CD8-positive, alpha-beta memory T cell (primary cell): ENCODE data around the gene CABP1. TPM values are rescaled to one million over a fixed set of nuclear protein-coding genes. Genes with fewer than 3 reads are reported as not detected.

Experiments
- CTCF ChIA-PET: fragments of 350-600 bp; sonication (Branson Sonifier 250); formaldehyde crosslinking; loops from one replicate; lab custom pipeline; 2021; ENCODE audit warnings: antibody characterized with exemption; lab: Charles Lee
- POLR2A ChIA-PET: fragments of 350-600 bp; sonication (Branson Sonifier 250); formaldehyde crosslinking; loops from one replicate; lab custom pipeline; 2021; ENCODE audit warnings: antibody characterized with exemption; lab: Charles Lee
- DNase-seq, 5 donors: peaks; one replicate each; pipeline versions ENCODE4 v3.0.0 to v3.0.0-alpha.2; 2020 to 2022; ENCODE audit warnings: mixed read lengths in 1 of 5
- H3K27ac ChIP-seq: one replicate; pipeline ENCODE4 v1.7.0; 2013; ENCODE audit warnings: low read depth, mild to moderate bottlenecking, low read length, moderate library complexity
- H3K27me3 ChIP-seq: 2 replicates; pipeline ENCODE4 v1.7.0; 2013; ENCODE audit warnings: low read length, mild to moderate bottlenecking; ENCODE audit not compliant: insufficient read depth, poor library complexity, severe bottlenecking
- H3K36me3 ChIP-seq: 2 replicates; pipeline ENCODE4 v1.7.0; 2013; ENCODE audit warnings: mild to moderate bottlenecking, low read length, moderate library complexity; ENCODE audit not compliant: insufficient read depth
- H3K4me1 ChIP-seq: 2 replicates; pipeline ENCODE4 v1.7.0; 2013; ENCODE audit warnings: mild to moderate bottlenecking, low read length, moderate library complexity; ENCODE audit not compliant: insufficient read depth
- H3K4me3 ChIP-seq: 2 replicates; pipeline ENCODE4 v1.7.0; 2013; ENCODE audit warnings: mild to moderate bottlenecking, low read length
- H3K9me3 ChIP-seq: 2 replicates; pipeline ENCODE4 v1.7.0; 2013; ENCODE audit warnings: mild to moderate bottlenecking, low read length
- H3K27ac Mint-ChIP-seq, 8 donors: one replicate each; pipeline ENCODE4 v1.8.0; 2020 to 2021; ENCODE audit warnings: mixed read lengths in 8 of 8, mild to moderate bottlenecking in 6 of 8, inconsistent platforms in 3 of 8, moderate library complexity in 3 of 8
- H3K27me3 Mint-ChIP-seq, 2 donors: one replicate each; pipeline ENCODE4 v1.8.0; 2020 to 2021; ENCODE audit warnings: mixed read lengths in 2 of 2, mild to moderate bottlenecking in 1 of 2, moderate library complexity in 1 of 2
- H3K36me3 Mint-ChIP-seq, 3 donors: one replicate each; pipeline ENCODE4 v1.8.0; 2020 to 2021; ENCODE audit warnings: mixed read lengths in 3 of 3, inconsistent platforms in 1 of 3, mild to moderate bottlenecking in 1 of 3
- H3K4me1 Mint-ChIP-seq, 3 donors: one replicate each; pipeline ENCODE4 v1.8.0; 2020 to 2021; ENCODE audit warnings: mixed read lengths in 3 of 3, inconsistent platforms in 1 of 3, mild to moderate bottlenecking in 1 of 3
- H3K4me3 Mint-ChIP-seq, 7 donors: one replicate each; pipeline ENCODE4 v1.8.0; 2020 to 2021; ENCODE audit warnings: mixed read lengths in 7 of 7, mild to moderate bottlenecking in 6 of 7, moderate library complexity in 4 of 7, inconsistent platforms in 2 of 7
- H3K9me3 Mint-ChIP-seq, 5 donors: one replicate each; pipeline ENCODE4 v1.8.0; 2020 to 2022; ENCODE audit warnings: mixed read lengths in 5 of 5, mild to moderate bottlenecking in 3 of 5, moderate library complexity in 2 of 5, inconsistent platforms in 1 of 5
- polyA plus RNA-seq: library from polyadenylated mRNA; unstranded; fragments of 300-500 nt; fragmentation: Illumina TruSeq; gene quantifications from one replicate; pipeline ENCODE4 v1.2.3, GENCODE V29; 2021
- total RNA-seq, 2 experiments: library from RNA; stranded (reverse); gene quantifications; one replicate each; pipeline ENCODE4 v1.2.3, GENCODE V29; 2021

CABP1 gene
- total and polyA plus RNA-seq, 3 experiments from 2014 or later = 0.13 to 0.18 TPM; not detected in 1

- Histone ChIP-seq H3K27ac (no peak overlapping the region), H3K4me3 (no peak overlapping the region), H3K27me3 (peaks cover 16% of the 10 kb centered on the region), H3K9me3 (no peaks in the 10 kb centered on the region), H3K36me3 (no peaks in the 10 kb centered on the region), H3K4me1 (peaks cover 8% of the 10 kb centered on the region)
- ChIA-PET CTCF (interaction anchor here (1.3 to 1.4 kb wide), 2 partner anchors 26 to 57 kb away, joined by 3 read pairs; partner anchors contain the start of gene UNC119B), POLR2A (no interaction called here)
- no peaks in the 10 kb centered on the region for H3K9me3 Mint-ChIP-seq
- peaks cover 29 to 51% of the 10 kb centered on the region in 2 donors for H3K27me3 Mint-ChIP-seq
- H3K27ac Mint-ChIP-seq = no peak overlapping the region
- no peaks in the 10 kb centered on the region for H3K36me3 Mint-ChIP-seq
- peaks cover 6 to 7% (median 7%) of the 10 kb centered on the region in 3 donors for H3K4me1 Mint-ChIP-seq
- DNase-seq = no peak
- no peak overlapping the region for H3K4me3 Mint-ChIP-seq
Measured at GRCh38 chr12:120652656-120653435, 12.4 kb downstream of the CABP1 start.

- Histone ChIP-seq H3K9me3 (no peaks in the 10 kb centered on the region), H3K36me3 (no peaks in the 10 kb centered on the region), H3K4me3 (no peak overlapping the region), H3K27me3 (peaks cover 16% of the 10 kb centered on the region), H3K4me1 (peaks cover 8% of the 10 kb centered on the region), H3K27ac (no peak overlapping the region)
- POLR2A ChIA-PET = no interaction called here
- peaks cover 6 to 7% (median 7%) of the 10 kb centered on the region in 3 donors for H3K4me1 Mint-ChIP-seq
- no peaks in the 10 kb centered on the region for H3K9me3 Mint-ChIP-seq
- H3K4me3 Mint-ChIP-seq = no peak overlapping the region
- CTCF ChIA-PET = no interaction called here
- peak overlapping the region in 1 of 8 donors; percentile 24 for H3K27ac Mint-ChIP-seq
- H3K36me3 Mint-ChIP-seq = no peaks in the 10 kb centered on the region
- H3K27me3 Mint-ChIP-seq = peaks cover 30 to 45% of the 10 kb centered on the region in 2 donors
- DNase-seq = no peak
Measured at GRCh38 chr12:120653611-120654010, 13.2 kb downstream of the CABP1 start.

GRCh38 chr12:120654656-120655055 lies 14.2 kb downstream of the CABP1 start:
- H3K9me3 Mint-ChIP-seq = no peaks in the 10 kb centered on the region
- peaks cover 7% of the 10 kb centered on the region for H3K27me3 ChIP-seq
- H3K9me3 ChIP-seq = no peaks in the 10 kb centered on the region
- no peak overlapping the region for H3K4me3 ChIP-seq
- no peak for DNase-seq
- no peaks in the 10 kb centered on the region for H3K36me3 Mint-ChIP-seq
- H3K27me3 Mint-ChIP-seq = peaks cover 21 to 43% of the 10 kb centered on the region in 2 donors
- CTCF ChIA-PET = no interaction called here
- H3K27ac ChIP-seq = no peak overlapping the region
- H3K4me1 ChIP-seq = no peaks in the 10 kb centered on the region
- no peaks in the 10 kb centered on the region for H3K4me1 Mint-ChIP-seq
- POLR2A ChIA-PET = no interaction called here
- no peak overlapping the region for H3K4me3 Mint-ChIP-seq
- no peaks in the 10 kb centered on the region for H3K36me3 ChIP-seq
- no peak overlapping the region for H3K27ac Mint-ChIP-seq

DNA sequence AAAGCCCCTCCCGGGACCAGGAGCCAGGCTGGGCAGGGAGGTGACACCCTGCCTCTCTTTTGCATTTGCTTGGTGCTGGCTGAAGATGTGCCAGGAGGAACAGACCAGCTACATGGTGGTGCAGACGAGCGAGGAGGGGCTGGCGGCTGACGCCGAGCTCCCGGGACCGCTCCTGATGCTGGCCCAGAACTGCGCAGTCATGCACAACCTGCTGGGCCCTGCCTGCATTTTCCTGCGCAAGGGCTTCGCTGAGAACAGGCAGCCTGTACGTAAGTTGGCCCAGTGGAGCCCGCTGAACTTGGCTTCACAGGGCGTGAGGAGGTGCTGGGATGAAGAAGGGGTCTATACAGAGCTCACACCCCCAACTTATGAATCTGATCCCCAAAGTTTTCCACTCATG lies 15.6 kb downstream of the CABP1 start:
- Histone ChIP-seq H3K4me1 (no peaks in the 10 kb centered on the region), H3K4me3 (no peak overlapping the region), H3K9me3 (no peaks in the 10 kb centered on the region), H3K27me3 (peaks cover 4% of the 10 kb centered on the region), H3K27ac (no peak overlapping the region), H3K36me3 (no peaks in the 10 kb centered on the region)
- DNase-seq = no peak
- ChIA-PET CTCF (interaction anchor here (0.5 to 5.4 kb wide), 3 partner anchors 8 to 498 kb away, joined by 3 to 43 read pairs (median 5); no protein-coding TSS in a partner anchor), POLR2A (no interaction called here)
- Mint-ChIP-seq H3K27ac (no peak overlapping the region), H3K27me3 (peaks cover 16 to 32% of the 10 kb centered on the region in 2 donors), H3K36me3 (no peaks in the 10 kb centered on the region), H3K9me3 (no peaks in the 10 kb centered on the region), H3K4me1 (no peaks in the 10 kb centered on the region), H3K4me3 (no peak overlapping the region)

GRCh38 chr12:120658286-120659150 lies 18.1 kb downstream of the CABP1 start:
- H3K36me3 ChIP-seq = no peaks in the 10 kb centered on the region
- Mint-ChIP-seq H3K27ac (no peak overlapping the region), H3K36me3 (no peaks in the 10 kb centered on the region), H3K27me3 (peaks cover 5 to 18% of the 10 kb centered on the region in 2 donors), H3K4me1 (no peaks in the 10 kb centered on the region), H3K9me3 (no peaks in the 10 kb centered on the region), H3K4me3 (no peak overlapping the region)
- no peaks in the 10 kb centered on the region for H3K27me3 ChIP-seq
- ChIA-PET CTCF (interaction anchor here (5.4 kb wide), 1 partner anchor 11 kb away, joined by 43 read pairs; no protein-coding TSS in a partner anchor), POLR2A (no interaction called here)
- no peaks in the 10 kb centered on the region for H3K4me1 ChIP-seq
- H3K27ac ChIP-seq = no peak overlapping the region
- no peak overlapping the region for H3K4me3 ChIP-seq
- no peaks in the 10 kb centered on the region for H3K9me3 ChIP-seq
- DNase-seq = no peak

- H3K4me1 ChIP-seq = no peaks in the 10 kb centered on the region
- H3K27ac ChIP-seq = no peak overlapping the region
- no peaks in the 10 kb centered on the region for H3K4me1 Mint-ChIP-seq
- peaks cover 6 to 20% of the 10 kb centered on the region in 2 donors for H3K27me3 Mint-ChIP-seq
- H3K9me3 Mint-ChIP-seq = no peaks in the 10 kb centered on the region
- H3K9me3 ChIP-seq = no peaks in the 10 kb centered on the region
- POLR2A ChIA-PET = no interaction called here
- no peak overlapping the region for H3K4me3 ChIP-seq
- H3K36me3 Mint-ChIP-seq = no peaks in the 10 kb centered on the region
- H3K36me3 ChIP-seq = no peaks in the 10 kb centered on the region
- peak overlapping the region in 1 of 8 donors; percentile 7 for H3K27ac Mint-ChIP-seq
- H3K4me3 Mint-ChIP-seq = no peak overlapping the region
- H3K27me3 ChIP-seq = no peaks in the 10 kb centered on the region
- DNase-seq = no peak
- CTCF ChIA-PET = interaction anchor here (5.4 kb wide), 1 partner anchor 11 kb away, joined by 43 read pairs; no protein-coding TSS in a partner anchor
Measured at GRCh38 chr12:120659151-120659525, 18.7 kb downstream of the CABP1 start.

- Histone ChIP-seq H3K27me3 (no peaks in the 10 kb centered on the region), H3K36me3 (no peaks in the 10 kb centered on the region), H3K27ac (no peak overlapping the region), H3K4me3 (no peak overlapping the region), H3K4me1 (no peaks in the 10 kb centered on the region), H3K9me3 (no peaks in the 10 kb centered on the region)
- POLR2A ChIA-PET = no interaction called here
- Mint-ChIP-seq H3K27ac (no peak overlapping the region), H3K27me3 (peaks cover 7 to 17% of the 10 kb centered on the region in 2 donors), H3K4me3 (no peak overlapping the region), H3K36me3 (no peaks in the 10 kb centered on the region), H3K9me3 (no peaks in the 10 kb centered on the region), H3K4me1 (peaks cover 0 to 2% (median 0%) of the 10 kb centered on the region in 3 donors)
- DNase-seq = no peak
- CTCF ChIA-PET = interaction anchor here (1.1 to 5.4 kb wide), 3 partner anchors 12 to 17 kb away, joined by 3 to 43 read pairs (median 5); no protein-coding TSS in a partner anchor
Measured at GRCh38 chr12:120661432-120661831, 21.0 kb downstream of the CABP1 start.
